Measurements from ENCODE around the gene ZBTB16.
A peak's percentile ranks its signal among the peaks of the same experiment; 100 is the strongest.

ZBTB16 gene

DNA sequence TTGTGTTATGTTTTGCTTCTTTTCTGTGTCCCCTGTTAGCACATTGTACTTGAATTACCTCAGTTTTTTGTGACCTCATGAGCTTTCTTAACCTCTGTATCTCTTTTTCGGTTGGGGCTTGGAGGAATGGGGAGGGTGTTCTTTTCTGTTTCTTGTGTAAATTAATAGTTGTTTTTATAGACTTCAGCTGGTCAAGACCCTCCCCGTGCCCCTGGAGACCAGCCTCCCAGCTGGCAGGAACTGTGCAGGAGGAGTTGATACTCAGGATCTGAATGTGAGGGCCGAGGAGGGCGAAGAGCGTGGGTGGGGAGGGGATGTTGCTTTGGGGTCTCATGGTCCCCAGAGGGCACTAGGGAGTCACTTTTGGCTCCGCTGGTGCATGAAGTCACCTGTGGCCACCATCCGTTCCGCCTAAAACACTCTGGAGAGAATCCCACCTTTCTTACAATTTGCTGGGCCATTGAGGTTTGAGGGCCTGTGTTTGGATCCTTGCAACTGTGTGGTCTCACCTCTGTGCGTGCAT, 192.4 kb downstream of the ZBTB16 start:
- no peak for DNase-seq

GRCh38 chr11:114252767-114253166, 193.3 kb downstream of the ZBTB16 start:
- no peak for DNase-seq

- no peak for DNase-seq
These were observed 194.3 kb downstream of the ZBTB16 start for GRCh38 chr11:114253771-114254170.

DNA sequence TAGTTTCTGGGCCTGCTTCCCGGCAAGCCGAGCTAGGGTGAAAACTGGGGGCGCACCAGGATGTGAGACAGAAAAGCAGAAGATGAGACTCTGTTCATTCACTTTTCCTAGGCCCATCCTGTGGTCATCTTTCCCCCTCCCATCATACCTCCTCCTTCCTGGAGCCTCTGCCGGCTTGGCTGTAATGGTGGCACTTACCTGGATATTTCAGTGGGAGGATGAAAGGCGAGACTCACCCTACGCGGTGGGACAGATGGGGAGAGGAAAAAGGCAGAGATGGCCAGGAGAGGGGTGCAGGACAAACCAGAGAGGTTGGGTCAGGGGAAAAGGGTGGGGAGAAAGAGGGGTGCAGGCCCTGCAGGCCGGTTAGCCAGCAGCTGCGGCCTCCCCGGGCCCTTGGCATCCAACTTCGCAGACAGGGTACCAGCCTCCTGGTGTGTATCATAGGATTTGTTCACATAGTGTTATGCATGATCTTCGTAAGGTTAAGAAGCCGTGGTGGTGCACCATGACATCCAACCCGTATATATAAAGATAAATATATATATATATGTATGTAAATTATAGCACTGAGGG, 195.1 kb downstream of the ZBTB16 start:
- no peak for DNase-seq

- DNase-seq: no peak
These were observed 195.8 kb downstream of the ZBTB16 start for GRCh38 chr11:114255289-114255688.

DNA sequence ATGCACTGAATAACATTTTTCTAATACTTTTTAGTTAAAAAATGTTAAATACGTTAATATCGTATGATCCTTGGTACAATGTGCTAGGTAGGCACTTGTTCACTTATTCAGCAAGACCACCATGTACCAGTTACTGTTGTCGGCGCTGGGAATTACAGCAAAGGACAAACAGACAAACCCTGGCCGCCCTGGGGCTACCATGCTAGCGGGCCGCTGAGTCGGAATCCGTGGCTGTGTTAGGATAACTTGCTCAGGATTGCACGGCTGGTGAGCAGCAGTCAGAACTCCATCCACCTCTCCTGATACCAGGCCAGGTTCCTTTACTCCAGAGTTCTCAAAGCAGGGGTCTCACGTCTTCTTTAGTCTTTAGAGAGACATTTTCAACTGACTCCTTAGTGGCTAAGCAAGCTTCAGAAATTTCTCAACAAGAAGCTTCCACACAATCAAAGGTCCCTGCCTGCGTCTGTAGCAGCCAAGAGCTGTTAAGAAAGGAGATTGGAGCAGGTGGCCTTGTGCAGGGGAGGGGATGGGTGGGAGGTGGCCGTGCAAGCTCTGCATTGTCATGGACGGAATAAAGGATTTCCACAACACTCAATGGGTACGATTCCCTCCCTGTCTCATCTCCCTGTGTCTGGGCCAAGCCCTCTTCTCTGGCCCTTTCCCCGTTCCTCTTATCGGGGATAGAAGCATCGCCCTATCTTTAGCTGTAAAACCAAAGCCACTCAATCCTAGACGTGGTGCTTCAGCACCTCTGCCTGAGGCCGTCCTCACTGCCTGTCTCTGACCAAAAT, 196.9 kb downstream of the ZBTB16 start:
- no peak for DNase-seq

GRCh38 chr11:114256967-114257286, 197.4 kb downstream of the ZBTB16 start:
- DNase-seq: no peak

GRCh38 chr11:114257621-114258558, 198.4 kb downstream of the ZBTB16 start:
- DNase-seq: no peak

- DNase-seq: no peak
These were observed 199.2 kb downstream of the ZBTB16 start for GRCh38 chr11:114258696-114259095.

- no peak for DNase-seq
These were observed 199.6 kb downstream of the ZBTB16 start for GRCh38 chr11:114259124-114259526.

DNA sequence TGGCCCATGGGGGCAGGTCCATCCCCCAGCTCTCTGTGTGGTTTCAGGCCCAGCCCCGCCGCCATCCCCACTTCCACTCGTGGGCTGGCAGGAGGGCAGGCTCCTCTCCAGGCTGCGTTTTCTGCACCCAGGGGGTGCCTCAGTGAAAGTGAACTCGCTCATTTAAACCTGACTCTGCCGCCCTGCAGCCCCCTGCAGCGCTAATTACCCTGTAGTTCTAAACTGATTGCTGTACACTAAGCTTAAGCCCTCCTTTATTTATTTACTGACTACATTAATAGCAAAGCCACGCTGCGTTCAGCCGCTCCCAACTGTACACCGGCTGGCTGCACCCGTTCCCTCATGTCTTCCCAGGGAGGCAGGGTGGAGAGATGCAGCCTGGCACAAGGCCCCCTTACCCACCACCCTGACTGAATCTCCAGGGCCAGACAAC, 200.1 kb downstream of the ZBTB16 start:
- no peak for DNase-seq

- no peak for DNase-seq
These were observed 200.6 kb downstream of the ZBTB16 start for GRCh38 chr11:114260077-114260476.

DNA sequence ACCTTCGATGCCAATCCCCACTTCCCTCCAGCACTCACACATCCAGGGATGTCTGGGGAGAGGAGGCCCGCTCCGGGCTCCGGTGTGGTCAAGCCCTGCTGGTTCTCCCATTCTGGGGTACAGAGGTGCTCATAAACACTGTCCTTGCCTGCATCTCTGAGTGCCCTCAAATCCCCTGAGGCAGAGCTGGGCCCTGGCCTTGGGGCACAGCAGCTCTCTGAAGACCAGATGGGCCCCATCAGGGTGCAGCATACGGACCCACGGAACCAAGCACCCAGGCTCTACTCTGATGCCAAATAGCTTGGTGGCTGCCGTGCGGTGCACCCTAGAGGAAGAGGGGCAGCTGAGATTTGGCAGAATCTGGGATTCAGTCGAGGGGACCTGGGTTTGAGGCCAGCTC, 201.0 kb downstream of the ZBTB16 start:
- DNase-seq: no peak

GRCh38 chr11:114261791-114262190, 202.3 kb downstream of the ZBTB16 start:
- DNase-seq: no peak

DNA sequence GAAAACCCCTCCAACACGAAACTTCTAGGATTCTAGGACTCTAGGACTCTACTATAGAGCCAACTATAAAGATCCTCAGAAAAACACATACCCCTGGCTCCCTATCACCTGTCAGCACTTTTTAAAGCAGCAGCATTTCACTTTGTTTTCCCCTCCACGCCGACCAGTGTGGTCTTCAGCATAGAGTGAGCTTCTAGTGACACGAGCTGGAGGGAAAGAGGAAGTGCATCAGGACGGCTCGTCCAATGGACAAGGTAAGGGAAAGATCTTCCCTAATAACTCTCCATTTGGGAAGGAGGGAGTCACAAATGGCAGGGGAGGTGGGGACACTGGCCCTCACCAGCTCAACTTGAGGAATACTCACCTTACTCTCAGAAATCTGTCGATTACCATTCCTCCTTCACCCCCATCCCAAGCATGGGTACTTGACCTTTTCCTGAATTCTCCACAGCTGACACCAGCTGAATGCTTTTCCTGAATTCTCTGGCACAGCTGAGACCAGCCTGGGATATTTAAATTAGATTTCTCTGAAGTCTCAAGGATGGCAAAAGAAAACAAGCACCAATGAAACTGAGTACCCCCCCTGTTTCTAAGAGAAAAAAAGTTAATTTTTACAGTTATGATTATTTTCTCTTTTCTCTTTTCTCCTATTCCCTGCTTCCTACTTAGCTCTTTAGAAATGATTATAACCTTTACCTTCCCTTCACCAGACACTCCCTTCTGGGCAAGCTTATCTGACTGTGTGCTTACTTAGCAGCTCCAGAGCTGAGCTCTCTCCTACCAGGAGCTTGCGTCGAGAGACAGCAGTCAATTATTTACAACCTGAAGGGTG, 203.4 kb downstream of the ZBTB16 start:
- peak in 2 of 6 experiments; percentile 28 to 35 for DNase-seq

GRCh38 chr11:114263513-114264170, 204.1 kb downstream of the ZBTB16 start:
- no peak for DNase-seq

DNA sequence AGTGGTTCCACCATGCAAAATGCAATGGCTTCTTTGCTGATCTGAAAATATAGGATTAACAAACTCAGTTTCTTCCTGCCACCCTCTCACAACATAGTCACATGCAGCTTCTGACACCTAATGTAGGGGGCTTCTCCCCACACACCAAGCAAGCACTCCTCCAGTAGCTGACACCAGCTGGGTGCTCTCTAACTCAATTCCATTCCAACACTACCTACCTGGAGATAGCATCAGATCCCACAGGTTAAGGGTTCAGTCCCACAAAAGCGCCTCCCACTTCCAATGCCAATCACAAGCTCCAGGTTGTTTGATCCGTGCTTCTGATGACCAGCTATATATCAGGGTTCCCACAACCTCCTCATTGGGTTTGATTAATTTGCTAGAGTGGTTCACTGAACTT, 204.9 kb downstream of the ZBTB16 start:
- DNase-seq: no peak

GRCh38 chr11:114265122-114265878, 205.8 kb downstream of the ZBTB16 start:
- no peak for DNase-seq

DNA sequence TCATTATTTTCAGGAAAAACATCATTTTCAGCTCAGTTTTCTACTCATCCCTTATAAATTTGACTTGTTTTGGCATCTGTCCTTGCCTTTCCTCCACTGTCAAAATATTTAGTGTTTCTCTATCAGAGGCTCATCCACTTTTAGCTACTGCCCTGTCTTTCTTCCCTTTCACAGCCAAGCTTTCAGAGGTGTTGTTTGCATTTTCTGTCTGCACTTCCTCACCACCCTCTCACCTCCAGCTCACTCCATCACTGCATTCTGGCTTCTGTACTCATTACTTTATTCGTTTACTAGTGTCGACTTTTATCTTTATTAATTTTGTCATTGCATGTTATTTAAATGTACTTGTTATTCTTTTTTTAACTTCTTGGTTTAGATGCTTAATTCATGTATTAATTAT, 210.0 kb downstream of the ZBTB16 start:
- DNase-seq: no peak

- DNase-seq: no peak
These were observed 211.2 kb downstream of the ZBTB16 start for GRCh38 chr11:114270531-114271270.
